ENCODE results near the gene METTL6.
"Not testable (repeated sequence)": the region's sequence is repeated elsewhere in the genome, so short reads cannot be mapped to it uniquely, and the experiment has no call there.

The METTL6 gene

GRCh38 chr3:15401936-15402335 lies 25.4 kb downstream of the METTL6 start:
- no peak for DNase-seq

DNA sequence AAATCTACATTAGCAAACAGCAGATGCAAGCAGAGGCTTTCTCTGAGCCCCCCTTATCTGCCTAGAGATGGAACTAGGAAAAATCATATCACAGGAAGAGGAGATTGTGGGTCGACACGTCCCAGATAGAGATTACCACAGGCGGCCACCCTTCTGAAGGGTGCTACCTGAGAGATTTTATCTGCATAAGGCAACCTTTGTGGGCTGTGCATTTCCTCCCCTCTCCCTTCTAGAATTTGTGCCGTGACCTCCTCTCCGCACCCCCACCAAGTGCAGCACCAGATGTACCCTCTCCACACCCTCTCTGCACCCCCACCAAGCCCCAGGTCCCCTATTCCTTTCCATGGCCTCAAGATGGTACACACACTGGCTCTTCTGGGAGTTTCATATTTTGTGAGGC lies 27.4 kb downstream of the METTL6 start:
- DNase-seq = no peak

GRCh38 chr3:15398731-15399133 lies 28.6 kb downstream of the METTL6 start:
- peak; percentile 34 for DNase-seq

- not testable (repeated sequence) for DNase-seq
Measured at GRCh38 chr3:15393252-15393651, 34.1 kb downstream of the METTL6 start.

- DNase-seq = no peak
Measured at GRCh38 chr3:15391007-15391406, 36.3 kb downstream of the METTL6 start.

DNA sequence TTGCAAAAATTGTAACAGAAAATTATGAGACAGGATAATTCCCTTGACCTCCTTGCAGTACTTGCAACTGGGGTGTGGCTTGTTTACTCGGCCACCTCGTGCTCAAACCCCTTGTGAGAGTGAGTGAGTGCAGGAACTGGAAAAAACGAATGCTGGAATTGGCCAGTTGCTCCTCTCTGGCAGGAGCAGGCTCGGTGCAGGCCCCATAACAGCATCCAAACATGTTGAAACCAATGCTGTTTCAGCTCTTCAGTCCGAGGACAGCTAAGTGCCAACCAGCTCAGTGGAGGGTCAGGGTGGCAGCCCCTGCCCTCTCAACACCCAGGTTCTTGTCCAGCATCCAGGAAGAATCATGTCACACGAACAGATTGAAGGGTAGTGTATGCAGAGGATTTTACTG lies 36.9 kb downstream of the METTL6 start:
- DNase-seq = no peak

DNA sequence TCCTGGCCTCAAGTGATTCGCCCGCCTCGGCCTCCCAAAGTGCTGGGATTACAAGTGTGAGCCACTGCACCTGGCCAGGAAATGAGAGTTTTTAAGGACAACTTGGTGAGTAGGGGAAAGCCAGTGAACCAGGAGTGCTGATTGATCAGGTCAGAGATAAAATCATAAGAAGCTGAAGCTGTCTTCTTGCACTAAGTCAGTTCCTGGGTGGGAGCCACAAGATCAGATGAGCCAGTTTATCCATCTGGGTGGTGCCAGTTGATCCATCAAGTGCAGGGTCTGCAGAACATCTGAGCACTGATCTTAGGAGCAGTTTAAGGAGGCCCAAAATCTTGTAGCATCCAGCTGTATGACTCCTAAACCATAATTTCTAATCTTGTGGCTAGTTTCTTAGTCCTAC lies 39.0 kb downstream of the METTL6 start:
- not testable (repeated sequence) for DNase-seq

DNA sequence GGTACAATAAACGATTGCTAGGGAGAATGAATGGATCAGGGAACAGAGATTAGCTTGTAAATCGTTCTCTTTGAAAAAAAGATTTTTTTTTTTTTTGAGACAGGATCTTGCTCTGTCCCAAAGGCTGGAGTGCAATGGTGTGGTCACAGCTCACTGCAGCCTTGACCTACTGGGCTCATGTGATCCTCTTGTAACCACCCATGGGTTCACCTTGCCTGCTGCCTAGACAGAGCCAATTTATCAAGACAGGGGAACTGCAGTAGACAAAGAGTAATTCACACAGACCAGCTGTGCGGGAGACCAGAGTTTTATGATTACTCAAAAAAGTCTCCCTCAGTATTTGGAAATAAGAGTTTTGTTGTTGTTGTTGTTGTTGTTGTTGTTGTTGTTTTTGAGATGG lies 39.6 kb downstream of the METTL6 start:
- DNase-seq = no peak

DNA sequence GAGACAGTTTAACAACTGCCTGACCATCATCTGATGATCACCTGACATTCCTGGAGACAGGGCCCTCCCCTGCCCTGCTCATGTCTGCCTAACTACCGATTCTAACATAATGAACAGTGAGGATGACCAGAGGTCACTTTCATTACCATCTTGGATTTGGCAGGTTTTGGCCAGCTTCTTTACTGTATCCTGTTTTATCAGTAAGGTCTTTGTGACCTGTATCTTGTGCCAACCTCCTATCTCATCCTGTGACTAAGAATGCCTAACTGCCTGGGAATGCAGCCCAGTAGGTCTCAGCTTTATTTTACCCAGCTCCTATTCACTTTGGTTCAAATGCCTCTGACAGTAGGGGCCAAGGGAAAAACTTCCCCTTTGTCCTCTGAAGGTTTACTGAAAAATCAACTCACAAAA lies 40.2 kb downstream of the METTL6 start:
- no peak for DNase-seq

DNA sequence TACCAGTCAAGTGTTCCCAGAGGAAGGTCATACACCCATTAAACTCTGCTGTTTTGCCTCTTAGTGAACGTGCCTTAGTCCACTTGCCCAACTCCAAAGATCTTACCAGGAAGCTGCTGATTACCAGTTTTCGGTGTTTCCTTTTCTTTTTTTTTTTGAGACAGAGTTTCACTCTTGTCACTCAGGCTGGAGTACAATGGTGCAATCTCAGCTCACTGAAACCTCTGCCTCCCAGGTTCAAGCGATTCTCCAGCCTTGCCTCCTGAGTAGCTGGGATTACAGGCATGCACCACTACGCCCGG lies 40.7 kb downstream of the METTL6 start:
- not testable (repeated sequence) for DNase-seq

DNA sequence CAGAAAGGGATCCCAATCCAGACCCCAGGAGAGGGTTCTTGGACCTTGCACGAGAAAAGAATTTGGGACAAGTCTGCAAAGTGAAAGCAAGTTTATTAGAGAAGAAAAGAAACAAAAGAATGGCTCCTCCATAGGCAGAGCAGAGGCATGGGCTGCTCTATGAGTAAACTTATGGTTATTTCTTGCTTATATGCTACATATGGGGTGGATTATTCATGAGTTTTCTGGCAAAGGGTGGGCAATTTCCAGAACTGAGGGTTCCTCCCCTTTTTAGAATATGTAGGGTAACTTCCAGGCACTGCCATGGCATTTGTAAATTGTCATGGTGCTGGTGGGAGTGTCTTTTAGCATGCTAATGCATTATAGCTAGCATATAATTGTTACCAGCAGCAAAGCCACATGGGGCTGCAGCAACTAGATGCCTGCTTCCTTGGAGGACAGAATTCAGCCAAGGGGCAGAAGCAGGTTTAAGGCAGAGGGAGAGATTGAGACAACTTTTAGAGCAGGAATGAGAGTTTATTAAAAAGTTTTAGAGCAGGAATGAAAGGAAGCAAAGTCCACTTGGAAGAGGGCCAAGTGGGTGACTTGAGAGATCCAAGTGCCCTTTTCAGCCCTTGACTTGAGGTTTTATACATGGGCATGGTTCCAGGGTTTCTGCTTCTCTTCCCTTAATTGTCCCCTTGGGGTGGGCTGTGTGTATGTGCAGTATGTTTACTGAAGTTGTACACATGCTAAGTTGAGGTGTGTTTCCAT lies 41.3 kb downstream of the METTL6 start:
- DNase-seq = no peak

- DNase-seq = not testable (repeated sequence)
Measured at GRCh38 chr3:15385238-15385695, 42.1 kb downstream of the METTL6 start.

DNA sequence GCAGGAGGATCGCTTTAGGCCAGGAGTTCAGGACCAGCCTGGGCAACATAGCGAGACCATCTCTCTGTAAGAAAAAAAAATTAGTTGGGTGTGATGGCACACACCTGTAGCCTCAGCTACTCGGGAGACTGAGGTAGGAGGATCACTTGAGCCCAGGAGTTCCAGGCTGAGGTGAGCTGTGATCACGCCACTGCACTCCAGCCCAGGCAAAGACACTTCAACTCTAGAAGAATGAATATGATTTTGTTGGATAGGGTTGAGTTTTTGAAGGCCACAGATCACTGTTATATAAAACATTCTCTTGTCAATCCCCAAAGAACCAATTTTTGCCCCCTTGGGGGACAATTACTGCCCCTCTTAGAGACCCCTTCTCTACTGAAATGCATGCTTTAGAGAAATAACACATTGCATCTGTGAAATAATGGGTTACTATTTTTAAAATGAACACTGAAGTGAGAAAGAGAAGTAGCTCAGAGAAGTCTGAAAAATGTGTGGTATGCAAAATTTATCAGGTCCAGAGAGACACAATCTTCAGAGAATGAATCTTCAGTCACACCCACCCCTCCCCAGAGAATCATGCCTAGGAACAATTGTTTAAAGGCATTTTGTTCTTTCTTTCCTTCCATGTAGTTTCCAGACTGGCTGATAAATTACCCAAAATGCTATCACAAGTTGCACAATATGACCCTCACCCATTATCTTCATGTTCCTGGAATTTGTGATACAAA lies 42.7 kb downstream of the METTL6 start:
- DNase-seq = peak; percentile 34

GRCh38 chr3:15382405-15382923 lies 44.9 kb downstream of the METTL6 start:
- DNase-seq = no peak

- DNase-seq = no peak
Measured at GRCh38 chr3:15380980-15381890, 46.1 kb downstream of the METTL6 start.

DNA sequence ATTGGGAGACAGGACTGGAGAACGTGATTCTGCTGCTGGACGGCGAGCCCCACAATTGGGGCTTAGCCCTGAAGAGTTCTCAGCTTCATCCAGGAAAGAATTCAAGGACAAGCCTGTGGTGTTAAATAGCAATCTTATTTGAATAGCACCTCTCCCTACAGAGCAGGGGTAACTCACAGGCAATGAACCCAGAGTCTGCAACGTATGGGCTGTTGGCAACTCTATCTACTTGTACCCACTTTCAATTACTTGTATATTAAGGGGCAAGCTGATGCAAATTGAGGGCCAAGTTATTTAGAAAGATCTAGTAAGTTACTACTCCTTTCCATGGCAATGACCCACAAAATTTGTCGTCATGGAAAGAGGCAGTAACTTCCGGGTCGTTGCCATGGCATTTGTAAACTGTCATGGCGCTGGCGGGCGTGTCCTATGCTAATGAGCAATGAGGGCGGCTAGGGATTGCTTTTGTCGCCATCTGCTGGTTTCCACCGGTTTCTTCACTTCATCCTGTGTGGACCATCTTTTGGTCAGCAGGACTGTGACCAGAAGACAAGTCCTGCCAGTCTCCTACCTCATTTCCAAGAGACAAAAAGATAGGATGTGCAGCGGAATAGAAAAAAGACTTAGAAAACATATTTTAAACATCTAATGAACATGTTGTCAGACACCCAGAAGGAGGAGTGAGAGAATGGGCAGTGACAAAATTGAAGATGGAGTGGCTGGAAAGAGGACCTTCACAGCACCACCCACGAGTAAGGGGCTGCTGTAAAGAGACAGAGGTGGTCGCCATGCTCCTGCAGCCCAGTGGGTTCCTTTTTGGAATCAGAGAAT lies 49.2 kb downstream of the METTL6 start:
- DNase-seq = peak; percentile 94

- DNase-seq = no peak
Measured at GRCh38 chr3:15375461-15376000, 51.8 kb downstream of the METTL6 start.

- DNase-seq = no peak
Measured at GRCh38 chr3:15372918-15373317, 54.4 kb downstream of the METTL6 start.

GRCh38 chr3:15368561-15369135 lies 58.7 kb downstream of the METTL6 start:
- DNase-seq = no peak

GRCh38 chr3:15367059-15367458 lies 60.3 kb downstream of the METTL6 start:
- peak; percentile 62 for DNase-seq

- peak; percentile 67 for DNase-seq
Measured at GRCh38 chr3:15364078-15364477, 63.3 kb downstream of the METTL6 start.

Measured in fibroblast of skin of right biceps (primary cell).